HG02885 (cell line): Measurements from ENCODE around the gene SEMA3G.

Experiments used
- ATAC-seq: cut with Tn5 transposase; IDR thresholded peaks from one replicate; pipeline ENCODE4 v1.9.1; 2021; ENCODE audit warnings: mild to moderate bottlenecking; ENCODE audit not compliant: unreplicated experiment, poor library complexity

The SEMA3G gene

GRCh38 chr3:52399131-52399530, 45.8 kb downstream of the SEMA3G start:
- no peak for ATAC-seq

- no peak for ATAC-seq
Measured at GRCh38 chr3:52398670-52399081, 46.2 kb downstream of the SEMA3G start.

GRCh38 chr3:52397676-52398399, 47.1 kb downstream of the SEMA3G start:
- ATAC-seq: no peak

- ATAC-seq: no peak
Measured at GRCh38 chr3:52396907-52397591, 47.9 kb downstream of the SEMA3G start.

GRCh38 chr3:52396011-52396906, 48.6 kb downstream of the SEMA3G start:
- ATAC-seq: no peak

GRCh38 chr3:52395503-52395865, 49.4 kb downstream of the SEMA3G start:
- no peak for ATAC-seq

GRCh38 chr3:52394751-52395502, 50.0 kb downstream of the SEMA3G start:
- ATAC-seq: no peak

GRCh38 chr3:52393959-52394670, 50.8 kb downstream of the SEMA3G start:
- no peak for ATAC-seq

- no peak for ATAC-seq
Measured at GRCh38 chr3:52393131-52393807, 51.6 kb downstream of the SEMA3G start.

- no peak for ATAC-seq
Measured at GRCh38 chr3:52392216-52392930, 52.5 kb downstream of the SEMA3G start.

GRCh38 chr3:52391096-52391495, 53.8 kb downstream of the SEMA3G start:
- no peak for ATAC-seq

- no peak for ATAC-seq
Measured at GRCh38 chr3:52388933-52389332, 56.0 kb downstream of the SEMA3G start.

GRCh38 chr3:52388348-52388821, 56.5 kb downstream of the SEMA3G start:
- ATAC-seq: no peak

GRCh38 chr3:52387481-52387880, 57.4 kb downstream of the SEMA3G start:
- no peak for ATAC-seq

- no peak for ATAC-seq
Measured at GRCh38 chr3:52385157-52385556, 59.7 kb downstream of the SEMA3G start.

GRCh38 chr3:52384019-52384761, 60.7 kb downstream of the SEMA3G start:
- no peak for ATAC-seq

- no peak for ATAC-seq
Measured at GRCh38 chr3:52383446-52383845, 61.5 kb downstream of the SEMA3G start.
